Measurements from ENCODE around the gene SCAMP2. TPM values are rescaled to one million over a fixed set of nuclear protein-coding genes. Genes with fewer than 3 reads are reported as not detected.
A peak's percentile ranks its signal among the peaks of the same experiment; 100 is the strongest.

Gene SCAMP2
- total RNA-seq, 2 donors from 2014 or later: 33.5 to 36.9 TPM

GRCh38 chr15:74843891-74844299 lies 29.3 kb downstream of the SCAMP2 start:
- H3K9me3 ChIP-seq: no peaks in the 10 kb centered on the region
- H3K36me3 ChIP-seq (replicated peaks in 1 of 2; ENCODE audit: insufficient read depth in 1 of 2, low read depth in 2 of 2): peaks cover 0 to 6% of the 10 kb centered on the region in 2 donors
- no peak overlapping the region for H3K4me3 ChIP-seq
- TF ChIP-seq POLR2A (IDR thresholded peaks at IDR 0.05) (no peak), CTCF (IDR thresholded peaks at IDR 0.05) (no peak)
- intact Hi-C loops (cut with DNase I): loop anchor here (10.0 kb wide), 1 partner anchor 61 kb away; the partner anchor contains the start of gene FAM219B
- DNase-seq (no peak), ATAC-seq (no peak)
- WGBS, 2 donors: 65 to 66% methylated on average over 9 to 12 of the region's 12 CpGs
- no peaks in the 10 kb centered on the region for H3K27me3 ChIP-seq
- H3K4me1 ChIP-seq: peaks cover 21% of the 10 kb centered on the region
- H3K27ac ChIP-seq: peak overlapping the region in 2 of 4 donors; percentile 82 to 88

- no peak for TF ChIP-seq POLR2A (IDR thresholded peaks at IDR 0.05)
- TF ChIP-seq CTCF (IDR thresholded peaks at IDR 0.05): peak in 2 of 7 experiments; percentile 0 to 7
- WGBS, 2 donors: 13 to 56% methylated on average over 6 to 17 of the region's 18 CpGs
- Histone ChIP-seq H3K27ac (peak overlapping the region; percentile 78 to 88 (median 82)), H3K9me3 (no peaks in the 10 kb centered on the region), H3K4me1 (peaks cover 21% of the 10 kb centered on the region), H3K36me3 (replicated peaks in 1 of 2; ENCODE audit: insufficient read depth in 1 of 2, low read depth in 2 of 2) (peaks cover 0 to 4% of the 10 kb centered on the region in 2 donors), H3K27me3 (no peaks in the 10 kb centered on the region), H3K4me3 (peak overlapping the region in 1 of 2 donors; percentile 1)
- ATAC-seq (no peak), DNase-seq (no peak)
- intact Hi-C loops (cut with DNase I): loop anchor here (10.0 kb wide), 1 partner anchor 61 kb away; the partner anchor contains the start of gene FAM219B
Measured at GRCh38 chr15:74843445-74843828, 29.7 kb downstream of the SCAMP2 start.

- H3K9me3 ChIP-seq: no peaks in the 10 kb centered on the region
- TF ChIP-seq POLR2A (IDR thresholded peaks at IDR 0.05) (peak; percentile 61 to 76 (median 75)), CTCF (IDR thresholded peaks at IDR 0.05) (peak; percentile 55 to 96 (median 83))
- 0% methylated on average over 66 of the region's 84 CpGs; no CpG with 5 or more reads in 1 of the 2 donors for WGBS, 2 donors
- no peaks in the 10 kb centered on the region for H3K36me3 ChIP-seq (replicated peaks in 1 of 2; ENCODE audit: insufficient read depth in 1 of 2, low read depth in 2 of 2)
- ATAC-seq (peak; percentile 94), DNase-seq (peak; percentile 89 to 94 (median 92))
- H3K27me3 ChIP-seq: no peaks in the 10 kb centered on the region
- intact Hi-C loops (cut with DNase I): loop anchor here (10.0 kb wide), 1 partner anchor 62 kb away; the partner anchor contains the start of gene FAM219B
- peaks cover 21% of the 10 kb centered on the region for H3K4me1 ChIP-seq
- H3K4me3 ChIP-seq: peak within 1 kb of the TSS; percentile 29 to 70
- peak within 1 kb of the TSS; percentile 78 to 88 (median 82) for H3K27ac ChIP-seq
Measured at GRCh38 chr15:74842581-74843444, 30.4 kb downstream of the SCAMP2 start, which contains the start of gene ULK3. Gene ULK3, minus strand, starts transcription at chr15:74843156. Its CDS starts 51 bp downstream, at chr15:74843105.

GRCh38 chr15:74841891-74842373 lies 31.2 kb downstream of the SCAMP2 start:
- ATAC-seq (no peak), DNase-seq (no peak)
- TF ChIP-seq POLR2A (IDR thresholded peaks at IDR 0.05) (no peak), CTCF (IDR thresholded peaks at IDR 0.05) (no peak)
- H3K27ac ChIP-seq: no peak overlapping the region
- H3K9me3 ChIP-seq: no peaks in the 10 kb centered on the region
- peaks cover 21% of the 10 kb centered on the region for H3K4me1 ChIP-seq
- no peaks in the 10 kb centered on the region for H3K36me3 ChIP-seq (replicated peaks in 1 of 2; ENCODE audit: insufficient read depth in 1 of 2, low read depth in 2 of 2)
- intact Hi-C loops (cut with DNase I): loop anchor here (10.0 kb wide), 1 partner anchor 63 kb away; the partner anchor contains the start of gene FAM219B
- 31 to 64% methylated on average over 5 to 14 of the region's 14 CpGs for WGBS, 2 donors
- H3K4me3 ChIP-seq: peak overlapping the region in 1 of 2 donors; percentile 29
- H3K27me3 ChIP-seq: no peaks in the 10 kb centered on the region
